Panc1 (cell line): ENCODE measurements around the gene PCNX2. TPM values are rescaled to one million over a fixed set of nuclear protein-coding genes. Genes with fewer than 3 reads are reported as not detected.

ENCODE experiments used
- ATAC-seq: fragments of 200-7000 bp; cut with Tn5 transposase; 2 replicates; pipeline ENCODE4 v1.9.1; 2020; ENCODE audit warnings: mild to moderate bottlenecking, moderate library complexity
- BruUV-seq: library from RNA; stranded (reverse); fragments of 400-500 nt; replicated peaks from 2 replicates; lab custom pipeline; 2021; lab: Mats Ljungman, UMichigan
- CTCF ChIA-PET: fragments of 300-600 bp; sonication (Branson Sonifier 250); formaldehyde crosslinking; loops from one replicate; lab custom pipeline; 2022; ENCODE audit warnings: antibody characterized with exemption; lab: Charles Lee
- POLR2A ChIA-PET: fragments of 300-600 bp; sonication (Branson Sonifier 250); formaldehyde crosslinking; loops from one replicate; lab custom pipeline; 2022; ENCODE audit warnings: antibody characterized with exemption; lab: Charles Lee
- DNase-seq: peaks from one replicate; pipeline ENCODE4 v3.0.0-alpha.2; 2010; ENCODE audit warnings: low read depth, low spot score
- H3K27ac ChIP-seq: 2 replicates; pipeline ENCODE4 v1.5.1; 2011; ENCODE audit warnings: mild to moderate bottlenecking, low read length, inconsistent platforms
- H3K27me3 ChIP-seq: fragments of 200-500 bp; sonication (Bioruptor generic); 2 replicates; pipeline ENCODE4 v1.6.0; 2014; ENCODE audit warnings: low read length, inconsistent platforms; ENCODE audit not compliant: control insufficient read depth, insufficient read depth
- H3K36me3 ChIP-seq: fragments of 200-500 bp; sonication (Bioruptor generic); 2 replicates; pipeline ENCODE4 v1.5.1; 2014; ENCODE audit warnings: inconsistent platforms, mild to moderate bottlenecking, low read length, moderate library complexity; ENCODE audit not compliant: control insufficient read depth, insufficient read depth
- H3K4me1 ChIP-seq: 2 replicates; pipeline ENCODE4 v1.5.1; 2011; ENCODE audit warnings: inconsistent platforms, mild to moderate bottlenecking, low read length, moderate library complexity; ENCODE audit not compliant: control insufficient read depth, insufficient read depth
- H3K4me3 ChIP-seq, 2 experiments: 2 replicates each; pipeline ENCODE4 v1.5.1; 2011 to 2012; ENCODE audit warnings: low read depth in 2 of 2, low read length in 2 of 2, mild to moderate bottlenecking in 2 of 2, inconsistent platforms in 1 of 2, moderate library complexity in 1 of 2
- H3K9me3 ChIP-seq: fragments of 200-500 bp; sonication (Bioruptor generic); 2 replicates; pipeline ENCODE4 v1.5.1; 2014; ENCODE audit warnings: low read depth, mild to moderate bottlenecking, inconsistent platforms, low read length, moderate library complexity; ENCODE audit not compliant: control insufficient read depth, insufficient read depth
- CTCF ChIP-seq: fragments of 450-650 bp; IDR thresholded peaks from 2 replicates; pipeline ENCODE4 v1.5.1; 2017; ENCODE audit warnings: mild to moderate bottlenecking
- POLR2AphosphoS5 ChIP-seq: IDR thresholded peaks from 2 replicates; pipeline ENCODE4 v1.6.1; 2012; ENCODE audit warnings: mild to moderate bottlenecking, low read depth, low read length, moderate library complexity
- REST ChIP-seq, 2 experiments: IDR thresholded peaks; 2 replicates each; pipeline ENCODE4 v1.6.1; 2011 to 2012; ENCODE audit warnings: low read depth in 2 of 2, control low read depth in 1 of 2, low read length in 1 of 2, mild to moderate bottlenecking in 1 of 2, moderate library complexity in 1 of 2; ENCODE audit not compliant: insufficient read depth in 1 of 2
- SIN3A ChIP-seq: IDR thresholded peaks from 2 replicates; pipeline ENCODE4 v1.6.1; 2012; ENCODE audit warnings: low read depth, mild to moderate bottlenecking, low read length, moderate library complexity, borderline replicate concordance; ENCODE audit not compliant: insufficient read depth
- TCF7L2 ChIP-seq: IDR thresholded peaks from 2 replicates; pipeline ENCODE4 v1.6.1; 2011; ENCODE audit warnings: mild to moderate bottlenecking, low read depth, low read length, inconsistent platforms
- in situ Hi-C: cut with HindIII; loops from 2 replicates; pipeline ENCODE4 v1.10.0; 2016; ENCODE audit warnings: low sequenced_read_pairs, low pct_unique_long_range_greater_than_20kb
- intact Hi-C: fragments of 100-400 bp; cut with micrococcal nuclease; formaldehyde crosslinking; loops from one replicate; pipeline ENCODE4 v1.10.0; 2022; ENCODE audit not compliant: unreplicated experiment
- total RNA-seq: library from RNA; stranded (reverse); gene quantifications from one replicate; pipeline ENCODE4 v1.2.1, GENCODE V29; 2021; ENCODE audit not compliant: unreplicated experiment

Gene PCNX2
- total RNA-seq, 1 experiment from 2014 or later, result 2.6 TPM

DNA sequence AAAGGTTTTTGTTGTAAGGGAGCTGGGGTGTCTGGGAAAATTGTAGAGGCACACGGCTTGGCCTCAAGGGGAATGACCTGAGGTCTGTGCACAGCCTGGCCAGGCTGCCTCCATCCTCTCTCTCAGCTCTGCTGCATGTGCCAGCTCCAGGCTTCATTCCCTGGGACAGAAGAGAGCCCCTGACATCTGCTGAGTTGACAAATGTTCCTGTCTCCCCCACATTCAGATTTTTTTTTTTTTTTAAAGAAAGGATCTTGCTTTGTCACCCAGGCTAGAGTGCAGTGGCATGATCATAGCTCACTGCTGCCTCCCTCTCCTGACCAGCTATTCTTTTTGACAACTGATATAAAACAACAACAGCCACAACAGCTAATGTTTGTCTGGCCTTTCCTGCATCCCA is 84.4 kb downstream of the PCNX2 start:
- no peak for ATAC-seq
- no TSS peak for BruUV-seq
- ChIA-PET CTCF (no interaction called here), POLR2A (no interaction called here)
- H3K4me1 ChIP-seq, result no peaks in the 10 kb centered on the region
- in situ Hi-C loops (no loop called here), intact Hi-C loops (no loop called here)
- no peaks in the 10 kb centered on the region for H3K9me3 ChIP-seq
- no peak for DNase-seq
- TF ChIP-seq TCF7L2 (no peak), REST (IDR thresholded peaks at IDR 0.05; ENCODE audit: insufficient read depth in 1 of 2, low read depth in 2 of 2, low read length in 1 of 2) (no peak), CTCF (no peak), SIN3A (no peak), POLR2AphosphoS5 (no peak)
- no peak overlapping the region for H3K27ac ChIP-seq
- no peak overlapping the region for H3K4me3 ChIP-seq
- no peaks in the 10 kb centered on the region for H3K36me3 ChIP-seq
- H3K27me3 ChIP-seq, result no peaks in the 10 kb centered on the region

DNA sequence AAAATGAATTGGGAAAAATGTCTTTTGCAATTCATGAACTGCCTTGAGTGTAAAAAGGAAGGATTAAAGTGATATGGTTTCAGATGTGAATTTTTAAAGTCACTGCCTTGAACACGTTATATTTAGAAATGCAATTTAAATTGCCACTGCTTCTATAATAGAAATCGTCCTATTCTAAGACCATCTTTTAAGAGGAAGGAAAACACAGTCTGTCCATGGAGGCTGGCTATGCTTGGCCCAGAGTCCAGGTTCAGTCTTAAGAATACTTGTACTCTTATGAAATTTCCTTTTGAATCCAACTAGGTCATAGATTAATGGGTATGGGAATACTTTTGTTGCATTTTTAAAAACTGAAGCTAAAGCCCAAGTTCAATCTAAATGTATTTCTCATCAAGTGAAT is 86.0 kb downstream of the PCNX2 start:
- no peak for ATAC-seq

More for the DNA sequence above, 86.0 kb downstream of the PCNX2 start:
- no TSS peak for BruUV-seq
- Histone ChIP-seq H3K4me1 (no peaks in the 10 kb centered on the region), H3K36me3 (no peaks in the 10 kb centered on the region), H3K4me3 (no peak overlapping the region), H3K9me3 (no peaks in the 10 kb centered on the region), H3K27ac (no peak overlapping the region), H3K27me3 (no peaks in the 10 kb centered on the region)
- POLR2A ChIA-PET, result no interaction called here
- no peak for DNase-seq
- in situ Hi-C loops, result no loop called here
- intact Hi-C loops, result no loop called here
- no peak for TF ChIP-seq CTCF
- TF ChIP-seq SIN3A, result no peak
- no peak for TF ChIP-seq REST (IDR thresholded peaks at IDR 0.05; ENCODE audit: insufficient read depth in 1 of 2, low read depth in 2 of 2, low read length in 1 of 2)
- no peak for TF ChIP-seq POLR2AphosphoS5
- no peak for TF ChIP-seq TCF7L2
- CTCF ChIA-PET, result no interaction called here
